Brain microvascular endothelial cell (primary cell): ENCODE measurements around the gene MYADML2.
"Not testable (repeated sequence)": the region's sequence is repeated elsewhere in the genome, so short reads cannot be mapped to it uniquely, and the experiment has no call there.

Experiments used
- DNase-seq: peaks from one replicate; pipeline ENCODE4 v3.0.0-alpha.2; 2020
- H3K27ac ChIP-seq: fragments of 250-450 bp; sonication (Bioruptor Pico); 2 replicates; pipeline ENCODE4 v1.5.1; 2020; ENCODE audit warnings: mild to moderate bottlenecking, moderate library complexity
- H3K27me3 ChIP-seq: fragments of 250-450 bp; sonication (Bioruptor Pico); replicated peaks from 2 replicates; pipeline ENCODE4 v1.5.1; 2020; ENCODE audit warnings: mild to moderate bottlenecking
- H3K36me3 ChIP-seq: fragments of 250-450 bp; sonication (Bioruptor Pico); replicated peaks from 2 replicates; pipeline ENCODE4 v1.5.1; 2020; ENCODE audit warnings: mild to moderate bottlenecking
- H3K4me3 ChIP-seq: 2 replicates; pipeline ENCODE4 v1.5.1; 2011; ENCODE audit warnings: low read depth, mild to moderate bottlenecking, control low read depth, low read length, moderate library complexity
- in situ Hi-C: cut with HindIII; loops from 2 replicates; pipeline ENCODE4 v1.10.0; 2017; ENCODE audit warnings: low sequenced_read_pairs, low pct_ligation_motif_present
- TF ChIP-seq, protein P1 (sequence below): IDR thresholded peaks from 2 replicates; pipeline ENCODE4 v1.5.1; 2011; ENCODE audit warnings: low read depth, mild to moderate bottlenecking, moderate library complexity, low read length, control low read depth, inconsistent platforms; ENCODE audit errors: missing control alignments

MYADML2 gene

DNA sequence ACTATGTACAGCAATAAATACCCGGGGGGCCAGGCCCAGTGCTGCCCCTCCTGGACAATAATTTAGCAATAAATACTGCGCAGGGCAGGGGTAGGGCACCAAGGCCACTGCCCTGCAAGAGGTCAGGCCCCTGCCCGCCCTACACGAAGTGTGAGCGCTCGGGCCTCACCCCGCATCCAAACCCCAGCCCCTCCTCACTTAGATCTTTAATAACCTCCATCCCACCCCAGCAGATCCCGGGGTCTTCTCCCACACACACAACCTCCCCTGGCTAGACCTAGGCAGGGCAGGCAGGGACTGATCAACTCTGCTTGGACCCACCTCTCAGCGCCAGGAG lies 28.7 kb downstream of the MYADML2 start:
- TF ChIP-seq, protein P1, sequence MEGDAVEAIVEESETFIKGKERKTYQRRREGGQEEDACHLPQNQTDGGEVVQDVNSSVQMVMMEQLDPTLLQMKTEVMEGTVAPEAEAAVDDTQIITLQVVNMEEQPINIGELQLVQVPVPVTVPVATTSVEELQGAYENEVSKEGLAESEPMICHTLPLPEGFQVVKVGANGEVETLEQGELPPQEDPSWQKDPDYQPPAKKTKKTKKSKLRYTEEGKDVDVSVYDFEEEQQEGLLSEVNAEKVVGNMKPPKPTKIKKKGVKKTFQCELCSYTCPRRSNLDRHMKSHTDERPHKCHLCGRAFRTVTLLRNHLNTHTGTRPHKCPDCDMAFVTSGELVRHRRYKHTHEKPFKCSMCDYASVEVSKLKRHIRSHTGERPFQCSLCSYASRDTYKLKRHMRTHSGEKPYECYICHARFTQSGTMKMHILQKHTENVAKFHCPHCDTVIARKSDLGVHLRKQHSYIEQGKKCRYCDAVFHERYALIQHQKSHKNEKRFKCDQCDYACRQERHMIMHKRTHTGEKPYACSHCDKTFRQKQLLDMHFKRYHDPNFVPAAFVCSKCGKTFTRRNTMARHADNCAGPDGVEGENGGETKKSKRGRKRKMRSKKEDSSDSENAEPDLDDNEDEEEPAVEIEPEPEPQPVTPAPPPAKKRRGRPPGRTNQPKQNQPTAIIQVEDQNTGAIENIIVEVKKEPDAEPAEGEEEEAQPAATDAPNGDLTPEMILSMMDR, result peak; percentile 21
- DNase-seq, in situ Hi-C loops, H3K27ac ChIP-seq, H3K27me3 ChIP-seq, H3K4me3 ChIP-seq: not testable (repeated sequence)
- H3K36me3 ChIP-seq, result peaks cover 46% of the 10 kb centered on the region

DNA sequence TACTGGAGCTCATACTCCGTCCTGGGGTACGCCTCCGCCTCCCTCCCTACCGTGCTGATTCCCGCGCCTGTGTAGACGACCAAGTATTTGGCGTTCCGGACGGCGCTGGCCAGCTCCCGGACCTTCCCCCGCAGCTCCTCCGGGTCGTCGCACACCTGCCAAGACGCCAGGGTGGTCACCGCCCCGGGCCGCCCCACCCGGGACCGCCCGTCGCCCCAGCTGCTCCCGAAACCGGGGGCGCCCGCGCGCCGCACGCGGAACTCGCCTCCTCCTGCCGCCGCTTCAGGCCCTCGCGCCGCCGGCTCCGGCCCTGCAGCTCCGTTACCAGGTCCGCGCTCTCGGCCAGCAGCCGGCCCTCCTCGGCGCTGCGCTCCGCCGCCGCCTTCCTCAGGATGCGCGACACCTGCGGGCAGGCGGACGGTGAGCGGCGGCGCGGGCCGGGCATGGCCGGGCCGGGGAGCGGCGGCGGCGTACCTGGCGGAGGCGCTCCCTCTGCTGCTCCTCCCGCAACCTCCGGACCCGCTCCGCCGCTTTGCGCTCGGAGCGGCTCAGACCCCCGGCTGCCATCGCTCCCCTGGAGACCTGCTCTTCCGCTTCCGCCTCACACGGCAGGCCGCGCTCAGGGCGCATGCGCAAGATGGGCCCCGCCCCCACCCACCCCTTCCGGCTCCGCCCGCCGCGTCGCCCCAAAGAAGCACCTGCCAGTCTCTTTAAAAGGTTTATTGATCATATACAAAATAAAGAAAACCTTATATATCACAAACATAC lies 29.3 kb downstream of the MYADML2 start, which contains the start of gene SIRT7:
Gene SIRT7 (minus strand): TSS at position 612 of the 768 bp plus-strand sequence. CDS start 45 bp downstream, at position 567.
- peak within 1 kb of the TSS; percentile 28 for H3K27ac ChIP-seq
- DNase-seq, result no peak
- TF ChIP-seq, protein P1, result no peak
- no peaks in the 10 kb centered on the region for H3K27me3 ChIP-seq
- peak within 1 kb of the TSS; percentile 55 for H3K4me3 ChIP-seq
- H3K36me3 ChIP-seq, result peaks cover 52% of the 10 kb centered on the region
- in situ Hi-C loops, result no loop called here

DNA sequence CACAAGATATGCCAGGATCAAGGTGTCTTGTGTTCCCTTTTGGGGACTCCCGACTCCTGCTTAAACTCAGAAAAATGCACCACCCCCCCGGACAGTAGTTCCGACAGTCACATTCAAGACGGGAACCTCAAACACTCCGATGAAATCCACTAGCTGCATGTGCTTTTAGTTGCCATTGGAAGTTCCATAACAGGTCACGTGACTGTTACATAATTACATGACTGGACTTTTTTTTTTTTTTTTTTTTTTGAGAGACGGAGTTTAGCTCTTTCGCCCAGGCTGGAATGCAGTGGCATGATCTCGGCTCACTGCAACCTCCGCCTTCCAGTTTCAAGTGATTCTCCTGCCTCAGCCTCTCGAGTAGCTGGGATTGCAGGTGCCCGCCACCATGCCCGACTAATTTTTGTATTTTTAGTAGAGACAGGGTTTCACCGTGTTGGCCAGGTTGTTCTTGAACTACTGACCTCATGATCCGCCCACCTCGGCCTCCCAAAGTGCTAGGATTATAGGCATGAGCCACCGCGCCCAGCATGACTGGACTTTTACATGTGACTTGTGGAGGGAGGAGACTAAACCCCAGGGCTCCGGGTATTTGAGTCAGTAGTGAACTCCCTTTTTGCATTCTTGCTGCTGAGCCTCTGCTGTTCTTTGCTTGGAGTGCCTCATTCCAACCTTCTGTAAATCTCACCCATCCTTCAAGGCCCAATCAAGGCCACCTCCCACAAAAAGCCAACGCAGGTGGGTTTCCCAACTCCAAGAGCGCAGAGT lies 30.6 kb downstream of the MYADML2 start:
- Histone ChIP-seq H3K4me3 (peak overlapping the region; percentile 55), H3K27ac (no peak overlapping the region), H3K36me3 (peaks cover 53% of the 10 kb centered on the region), H3K27me3 (no peaks in the 10 kb centered on the region)
- peak; percentile 67 for DNase-seq
- in situ Hi-C loops, result no loop called here
- TF ChIP-seq, protein P1, result no peak

DNA sequence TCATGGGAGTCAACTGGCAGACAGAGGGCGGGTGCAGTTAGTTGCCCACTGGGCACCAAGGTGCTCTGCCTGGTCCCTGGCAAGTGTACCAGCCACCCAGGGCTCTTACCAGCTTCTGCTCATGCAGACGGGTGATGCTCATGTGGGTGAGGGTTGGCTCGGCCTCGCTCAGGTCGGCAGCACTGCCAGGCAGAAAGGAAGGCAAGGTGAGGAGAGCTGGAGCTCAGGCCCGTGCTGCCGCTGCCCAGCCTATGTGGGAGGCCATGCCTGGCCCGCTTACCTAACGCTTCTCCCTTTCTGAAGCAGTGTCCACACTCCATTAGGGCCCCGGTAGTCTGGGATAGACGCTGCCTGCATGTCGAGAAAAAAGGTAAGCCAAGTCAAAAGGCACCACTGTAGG lies 31.7 kb downstream of the MYADML2 start:
- in situ Hi-C loops, result no loop called here
- Histone ChIP-seq H3K4me3 (no peak overlapping the region), H3K27ac (no peak overlapping the region), H3K36me3 (peaks cover 47% of the 10 kb centered on the region), H3K27me3 (no peaks in the 10 kb centered on the region)
- DNase-seq, result no peak
- TF ChIP-seq, protein P1, result no peak

DNA sequence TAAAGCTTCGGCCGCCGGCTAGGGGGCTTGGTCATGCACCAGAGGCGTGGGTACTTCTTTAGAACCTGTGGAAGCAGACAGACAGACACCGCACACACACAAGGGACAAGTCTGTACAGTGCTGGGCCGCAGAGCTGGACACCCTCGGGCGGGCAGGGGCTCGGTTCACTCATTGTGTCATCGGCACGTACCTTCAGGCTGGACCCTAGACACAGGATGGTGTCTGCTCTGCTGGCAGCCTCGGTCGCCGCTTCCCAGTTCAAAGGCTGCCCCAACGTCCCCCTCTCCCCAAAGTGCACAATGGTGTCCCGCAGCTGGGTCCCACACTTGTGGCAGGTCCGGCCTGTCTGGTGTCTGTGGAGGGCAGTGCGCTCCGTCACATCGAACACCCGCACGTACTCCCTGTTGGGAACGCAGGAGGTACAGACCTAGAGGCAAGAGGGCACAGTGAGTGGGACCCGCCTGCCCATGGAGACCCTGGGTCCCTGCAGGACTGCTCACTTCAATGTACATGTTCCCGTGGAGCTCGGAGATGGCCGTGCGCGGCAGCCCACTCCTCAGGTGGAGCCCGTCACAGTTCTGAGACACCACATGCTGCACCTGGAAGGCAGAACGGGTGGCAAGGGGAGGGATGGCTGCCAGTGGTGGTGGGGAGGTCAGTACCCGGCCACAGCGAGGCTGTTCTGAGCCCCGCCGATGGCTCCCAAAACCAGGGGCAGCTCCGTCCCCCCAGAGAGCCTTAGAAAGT lies 32.8 kb downstream of the MYADML2 start:
- Histone ChIP-seq H3K36me3 (peaks cover 40% of the 10 kb centered on the region), H3K4me3 (no peak overlapping the region), H3K27ac (no peak overlapping the region), H3K27me3 (no peaks in the 10 kb centered on the region)
- in situ Hi-C loops, result no loop called here
- no peak for DNase-seq
- TF ChIP-seq, protein P1, result no peak
